ENCODE data around the gene BIRC2. TPM values are rescaled to one million over a fixed set of nuclear protein-coding genes. Genes with fewer than 3 reads are reported as not detected.

The BIRC2 gene
- total RNA-seq, 1 donor from 2014 or later: 46.0 TPM

DNA sequence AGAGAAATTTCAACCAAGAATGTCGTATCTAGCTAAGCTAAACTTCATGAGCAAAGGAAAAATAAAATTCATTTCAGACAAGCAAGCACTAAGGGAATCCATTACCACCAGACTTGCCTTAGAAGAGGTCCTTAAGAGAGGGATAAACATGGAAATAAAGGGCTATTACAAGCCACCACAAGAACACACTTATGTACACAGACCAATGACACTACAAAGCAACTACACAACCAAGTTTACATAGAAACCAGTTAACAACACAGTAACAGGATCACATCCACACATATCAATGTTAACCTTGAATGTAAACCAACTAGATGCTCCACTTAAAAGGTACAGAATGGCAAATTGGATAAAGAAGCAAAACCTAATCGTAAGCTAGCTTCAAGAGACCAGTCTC, 67.5 kb downstream of the BIRC2 start:
- Mint-ChIP-seq H3K36me3 (ENCODE audit: unreplicated experiment) (peaks cover 25% of the 10 kb centered on the region), H3K27me3 (ENCODE audit: unreplicated experiment) (no peaks in the 10 kb centered on the region), H3K4me3 (ENCODE audit: unreplicated experiment) (no peak overlapping the region), H3K4me1 (ENCODE audit: unreplicated experiment) (peaks cover 13% of the 10 kb centered on the region), H3K27ac (ENCODE audit: unreplicated experiment) (no peak overlapping the region), H3K9me3 (ENCODE audit: unreplicated experiment) (peaks cover 32% of the 10 kb centered on the region)
- no peak for DNase-seq (ENCODE audit: extremely low spot score, unreplicated experiment)
- TF ChIP-seq, protein P1, sequence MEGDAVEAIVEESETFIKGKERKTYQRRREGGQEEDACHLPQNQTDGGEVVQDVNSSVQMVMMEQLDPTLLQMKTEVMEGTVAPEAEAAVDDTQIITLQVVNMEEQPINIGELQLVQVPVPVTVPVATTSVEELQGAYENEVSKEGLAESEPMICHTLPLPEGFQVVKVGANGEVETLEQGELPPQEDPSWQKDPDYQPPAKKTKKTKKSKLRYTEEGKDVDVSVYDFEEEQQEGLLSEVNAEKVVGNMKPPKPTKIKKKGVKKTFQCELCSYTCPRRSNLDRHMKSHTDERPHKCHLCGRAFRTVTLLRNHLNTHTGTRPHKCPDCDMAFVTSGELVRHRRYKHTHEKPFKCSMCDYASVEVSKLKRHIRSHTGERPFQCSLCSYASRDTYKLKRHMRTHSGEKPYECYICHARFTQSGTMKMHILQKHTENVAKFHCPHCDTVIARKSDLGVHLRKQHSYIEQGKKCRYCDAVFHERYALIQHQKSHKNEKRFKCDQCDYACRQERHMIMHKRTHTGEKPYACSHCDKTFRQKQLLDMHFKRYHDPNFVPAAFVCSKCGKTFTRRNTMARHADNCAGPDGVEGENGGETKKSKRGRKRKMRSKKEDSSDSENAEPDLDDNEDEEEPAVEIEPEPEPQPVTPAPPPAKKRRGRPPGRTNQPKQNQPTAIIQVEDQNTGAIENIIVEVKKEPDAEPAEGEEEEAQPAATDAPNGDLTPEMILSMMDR (IDR thresholded peaks at IDR 0.05): no peak

DNA sequence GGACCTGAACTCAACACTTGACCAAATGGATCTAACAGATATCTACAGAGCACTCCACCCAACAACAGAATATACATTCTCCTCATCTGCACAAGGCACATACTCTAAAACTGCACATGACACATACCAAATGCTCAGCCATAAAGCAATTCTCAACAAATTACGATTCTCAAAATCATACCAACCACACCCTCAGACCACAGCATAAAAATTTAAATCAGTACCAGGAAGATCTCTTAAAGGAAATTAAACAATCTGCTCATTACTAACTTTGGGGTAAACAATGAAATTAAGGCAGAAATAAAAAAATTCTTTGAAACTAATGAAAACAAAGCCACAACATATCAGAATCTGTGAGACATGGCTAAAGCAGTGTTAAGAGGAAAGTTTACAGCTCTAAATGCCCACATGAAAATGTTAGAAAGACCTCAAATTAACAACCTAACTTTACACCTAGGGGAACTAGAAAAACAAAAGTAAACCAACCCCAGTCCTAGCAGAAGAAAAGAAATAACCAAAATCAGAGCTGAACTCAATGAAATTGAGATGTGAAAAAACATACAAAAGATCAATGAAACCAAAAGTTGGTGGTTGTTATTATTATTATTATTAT, 68.4 kb downstream of the BIRC2 start:
- peaks cover 9% of the 10 kb centered on the region for H3K4me1 Mint-ChIP-seq (ENCODE audit: unreplicated experiment)
- H3K4me3 Mint-ChIP-seq (ENCODE audit: unreplicated experiment): no peak overlapping the region
- TF ChIP-seq, protein P1 (IDR thresholded peaks at IDR 0.05): no peak
- peaks cover 32% of the 10 kb centered on the region for H3K9me3 Mint-ChIP-seq (ENCODE audit: unreplicated experiment)
- no peak overlapping the region for H3K27ac Mint-ChIP-seq (ENCODE audit: unreplicated experiment)
- H3K27me3 Mint-ChIP-seq (ENCODE audit: unreplicated experiment): no peaks in the 10 kb centered on the region
- H3K36me3 Mint-ChIP-seq (ENCODE audit: unreplicated experiment): peaks cover 25% of the 10 kb centered on the region
- DNase-seq (ENCODE audit: extremely low spot score, unreplicated experiment): no peak

DNA sequence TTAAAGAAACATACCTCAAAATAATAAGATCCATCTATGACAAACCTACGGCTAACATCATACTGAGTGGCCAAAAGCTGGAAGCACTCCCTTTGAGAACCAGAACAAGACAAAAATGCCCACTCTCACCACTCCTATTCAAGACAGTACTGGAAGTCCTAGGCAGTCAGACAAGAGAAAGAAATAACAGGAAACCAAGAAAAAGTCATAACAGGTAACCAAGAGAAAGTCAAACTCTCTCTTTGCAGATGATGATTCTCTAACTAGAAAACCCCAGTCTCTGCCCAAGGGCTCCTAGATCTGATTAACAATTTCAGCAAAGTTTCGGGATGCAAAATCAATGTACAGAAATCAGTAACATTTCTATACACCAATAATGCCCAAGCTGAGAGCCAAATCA, 70.0 kb downstream of the BIRC2 start:
- DNase-seq (ENCODE audit: extremely low spot score, unreplicated experiment): no peak
- Mint-ChIP-seq H3K27ac (ENCODE audit: unreplicated experiment) (no peak overlapping the region), H3K27me3 (ENCODE audit: unreplicated experiment) (no peaks in the 10 kb centered on the region), H3K4me1 (ENCODE audit: unreplicated experiment) (peaks cover 15% of the 10 kb centered on the region), H3K36me3 (ENCODE audit: unreplicated experiment) (peaks cover 25% of the 10 kb centered on the region), H3K9me3 (ENCODE audit: unreplicated experiment) (peaks cover 32% of the 10 kb centered on the region), H3K4me3 (ENCODE audit: unreplicated experiment) (no peak overlapping the region)
- TF ChIP-seq, protein P1 (IDR thresholded peaks at IDR 0.05): no peak

DNA sequence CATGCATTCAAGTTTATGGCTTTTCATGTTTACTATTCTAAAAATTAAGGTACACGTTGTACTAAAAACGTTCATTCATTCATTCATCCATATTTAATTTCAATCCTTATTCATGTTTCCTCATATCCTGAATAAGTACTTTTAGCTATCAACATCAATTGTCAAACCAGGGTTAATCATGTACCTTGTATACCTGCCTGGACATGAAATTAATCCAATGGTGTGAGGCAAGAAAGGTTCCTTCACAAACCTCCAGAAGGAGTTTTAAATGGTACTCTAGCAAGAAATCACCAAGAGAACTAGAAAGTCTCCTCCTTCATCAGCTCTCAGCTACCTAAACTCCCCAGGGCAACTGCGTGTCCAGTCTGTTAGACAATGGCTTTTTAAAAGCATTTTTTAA, 72.2 kb downstream of the BIRC2 start:
- DNase-seq (ENCODE audit: extremely low spot score, unreplicated experiment): no peak
- peak overlapping the region; percentile 6 for H3K27ac Mint-ChIP-seq (ENCODE audit: unreplicated experiment)
- TF ChIP-seq, protein P1 (IDR thresholded peaks at IDR 0.05): no peak
- peaks cover 27% of the 10 kb centered on the region for H3K9me3 Mint-ChIP-seq (ENCODE audit: unreplicated experiment)
- H3K36me3 Mint-ChIP-seq (ENCODE audit: unreplicated experiment): peaks cover 21% of the 10 kb centered on the region
- no peaks in the 10 kb centered on the region for H3K27me3 Mint-ChIP-seq (ENCODE audit: unreplicated experiment)
- H3K4me3 Mint-ChIP-seq (ENCODE audit: unreplicated experiment): no peak overlapping the region
- peaks cover 16% of the 10 kb centered on the region for H3K4me1 Mint-ChIP-seq (ENCODE audit: unreplicated experiment)

DNA sequence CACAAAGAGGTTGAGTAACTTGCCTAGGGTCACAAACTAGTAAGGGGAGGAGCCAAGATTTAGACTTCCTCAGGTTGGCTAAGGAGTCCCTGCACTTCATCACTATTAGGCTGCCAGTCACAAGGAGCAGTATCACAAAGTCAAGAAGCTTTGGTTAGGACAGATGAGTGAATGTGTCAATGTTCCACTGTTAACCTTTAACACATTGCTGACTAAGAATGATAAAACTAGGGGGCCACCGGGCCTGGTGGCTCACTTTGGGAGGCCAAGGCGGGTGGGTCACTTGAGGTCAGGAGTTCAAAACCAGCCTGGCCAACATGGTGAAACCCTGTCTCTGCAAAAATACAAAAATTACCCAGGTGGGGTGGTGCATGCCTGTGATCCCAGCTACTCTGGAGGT, 73.5 kb downstream of the BIRC2 start:
- H3K27ac Mint-ChIP-seq (ENCODE audit: unreplicated experiment): no peak overlapping the region
- TF ChIP-seq, protein P1 (IDR thresholded peaks at IDR 0.05): no peak
- peaks cover 16% of the 10 kb centered on the region for H3K36me3 Mint-ChIP-seq (ENCODE audit: unreplicated experiment)
- peaks cover 21% of the 10 kb centered on the region for H3K9me3 Mint-ChIP-seq (ENCODE audit: unreplicated experiment)
- no peaks in the 10 kb centered on the region for H3K27me3 Mint-ChIP-seq (ENCODE audit: unreplicated experiment)
- H3K4me3 Mint-ChIP-seq (ENCODE audit: unreplicated experiment): no peak overlapping the region
- DNase-seq (ENCODE audit: extremely low spot score, unreplicated experiment): no peak
- H3K4me1 Mint-ChIP-seq (ENCODE audit: unreplicated experiment): peaks cover 11% of the 10 kb centered on the region

Data from osteocyte (in vitro differentiated cells).